DOHH2 (cell line): ENCODE measurements around the gene AIDA.

ENCODE experiments used
- CTCF ChIP-seq: fragments of 200-600 bp; sonication (generic); IDR thresholded peaks from one replicate; pipeline ENCODE4 v1.5.1; 2014; ENCODE audit warnings: antibody characterized with exemption, mild to moderate bottlenecking, low read depth, low read length; ENCODE audit not compliant: poor library complexity, severe bottlenecking
- EZH2phosphoT487 ChIP-seq: fragments of 200-600 bp; sonication (generic); IDR thresholded peaks from 2 replicates; pipeline ENCODE4 v1.6.1; 2017; ENCODE audit warnings: borderline replicate concordance, mild to moderate bottlenecking, antibody characterized with exemption, low read length, moderate library complexity, mixed read lengths

GRCh38 chr1:222657899-222658298 lies 54.4 kb downstream of the AIDA start:
- TF ChIP-seq CTCF (no peak), EZH2phosphoT487 (no peak)
